ENCODE data around the gene CCDC196. TPM values are rescaled to one million over a fixed set of nuclear protein-coding genes. Genes with fewer than 3 reads are reported as not detected.
"Not testable (repeated sequence)": the region's sequence is repeated elsewhere in the genome, so short reads cannot be mapped to it uniquely, and the experiment has no call there.

CCDC196 gene
- total and polyA plus RNA-seq, 12 donors: not detected

DNA sequence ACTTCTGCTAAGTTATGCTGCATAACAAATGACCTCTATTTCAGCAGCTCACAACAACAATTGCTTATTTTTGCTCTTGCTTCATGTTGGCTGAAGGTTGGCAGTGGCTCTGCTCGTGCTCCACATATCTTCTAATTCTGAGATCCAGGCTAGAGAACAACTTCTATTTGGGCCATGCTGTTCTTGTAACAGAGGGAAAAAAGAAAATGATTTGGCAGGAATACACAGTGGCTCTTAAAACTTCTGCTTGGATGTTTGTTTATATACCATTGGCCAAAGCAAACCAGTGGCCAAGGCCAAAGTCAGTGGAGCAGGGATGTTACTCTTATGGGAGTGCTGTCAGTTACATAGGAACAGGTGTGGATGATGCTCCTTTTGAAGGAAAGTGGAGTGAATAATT lies 53.9 kb downstream of the CCDC196 start:
- H3K4me3 ChIP-seq: no peak overlapping the region
- peak overlapping the region in 1 of 10 donors; percentile 6 for H3K27ac ChIP-seq
- DNase-seq: no peak
- intact Hi-C loops (cut with DNase I): loop anchor here in 1 of 10 donors (5.0 kb wide), 1 partner anchor 33 kb away; the partner anchor contains the start of gene GPHN
- no peaks in the 10 kb centered on the region for H3K36me3 ChIP-seq
- peaks cover 0 to 35% (median 11%) of the 10 kb centered on the region in 9 donors for H3K4me1 ChIP-seq
- 36 to 41% methylated on average over 1 of the region's 1 CpG for WGBS, 2 donors
- TF ChIP-seq, protein P1, sequence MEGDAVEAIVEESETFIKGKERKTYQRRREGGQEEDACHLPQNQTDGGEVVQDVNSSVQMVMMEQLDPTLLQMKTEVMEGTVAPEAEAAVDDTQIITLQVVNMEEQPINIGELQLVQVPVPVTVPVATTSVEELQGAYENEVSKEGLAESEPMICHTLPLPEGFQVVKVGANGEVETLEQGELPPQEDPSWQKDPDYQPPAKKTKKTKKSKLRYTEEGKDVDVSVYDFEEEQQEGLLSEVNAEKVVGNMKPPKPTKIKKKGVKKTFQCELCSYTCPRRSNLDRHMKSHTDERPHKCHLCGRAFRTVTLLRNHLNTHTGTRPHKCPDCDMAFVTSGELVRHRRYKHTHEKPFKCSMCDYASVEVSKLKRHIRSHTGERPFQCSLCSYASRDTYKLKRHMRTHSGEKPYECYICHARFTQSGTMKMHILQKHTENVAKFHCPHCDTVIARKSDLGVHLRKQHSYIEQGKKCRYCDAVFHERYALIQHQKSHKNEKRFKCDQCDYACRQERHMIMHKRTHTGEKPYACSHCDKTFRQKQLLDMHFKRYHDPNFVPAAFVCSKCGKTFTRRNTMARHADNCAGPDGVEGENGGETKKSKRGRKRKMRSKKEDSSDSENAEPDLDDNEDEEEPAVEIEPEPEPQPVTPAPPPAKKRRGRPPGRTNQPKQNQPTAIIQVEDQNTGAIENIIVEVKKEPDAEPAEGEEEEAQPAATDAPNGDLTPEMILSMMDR (IDR thresholded peaks at IDR 0.05): no peak
- no peaks in the 10 kb centered on the region for H3K27me3 ChIP-seq
- no peaks in the 10 kb centered on the region for H3K9me3 ChIP-seq
- peak in 7 of 8 donors; percentile 29 to 93 (median 50) for ATAC-seq

DNA sequence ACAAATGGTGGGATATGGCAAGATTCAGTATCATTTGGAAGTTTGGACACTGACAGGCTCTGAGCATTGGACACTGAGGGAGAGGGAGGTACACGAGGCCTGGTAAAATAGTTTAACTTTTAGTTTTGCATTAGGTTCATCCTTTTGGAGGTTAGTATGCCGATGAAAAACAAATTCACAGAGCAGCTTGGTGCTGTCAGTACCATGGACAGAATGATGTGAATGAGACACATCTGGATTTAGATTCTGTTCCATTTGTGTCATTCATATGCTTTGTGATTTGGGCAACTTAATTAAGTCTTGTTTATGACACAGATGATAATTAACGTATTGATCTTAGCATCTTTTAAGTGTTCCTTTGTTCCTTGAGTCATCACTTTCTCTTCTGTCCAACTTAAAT lies 55.5 kb downstream of the CCDC196 start:
- Histone ChIP-seq H3K4me3 (no peak overlapping the region), H3K9me3 (no peaks in the 10 kb centered on the region), H3K27me3 (no peaks in the 10 kb centered on the region), H3K4me1 (peaks cover 0 to 35% (median 11%) of the 10 kb centered on the region in 9 donors), H3K36me3 (no peaks in the 10 kb centered on the region), H3K27ac (no peak overlapping the region)
- DNase-seq (no peak), ATAC-seq (no peak)
- intact Hi-C loops (cut with DNase I): loop anchor here in 1 of 10 donors (5.0 kb wide), 1 partner anchor 34 kb away; the partner anchor contains the start of gene GPHN
- 81 to 89% methylated on average over 3 of the region's 3 CpGs for WGBS, 2 donors
- TF ChIP-seq, protein P1 (IDR thresholded peaks at IDR 0.05): no peak

DNA sequence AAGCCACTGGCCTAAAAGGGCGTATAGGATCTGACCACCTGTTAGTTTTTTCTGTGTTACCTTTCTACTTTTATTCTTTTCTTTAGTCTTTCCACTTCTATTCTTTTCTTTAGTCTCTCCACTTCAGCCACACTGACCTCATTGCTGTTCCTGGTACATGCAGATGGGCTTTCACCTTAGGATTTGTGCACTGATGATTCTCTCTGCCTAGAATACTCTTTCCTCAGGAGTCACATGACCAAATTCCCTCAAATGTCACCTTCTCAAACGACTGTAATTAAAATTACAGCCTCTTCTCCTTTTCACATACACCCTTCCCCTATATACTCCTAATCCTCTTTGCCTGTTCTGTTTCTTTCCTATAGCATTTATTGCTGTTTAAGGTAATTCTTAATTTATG lies 57.8 kb downstream of the CCDC196 start:
- no peak overlapping the region for H3K4me3 ChIP-seq
- peak in 2 of 8 donors; percentile 52 to 61 for ATAC-seq
- no peaks in the 10 kb centered on the region for H3K36me3 ChIP-seq
- no peak for DNase-seq
- TF ChIP-seq, protein P1 (IDR thresholded peaks at IDR 0.05): no peak
- H3K27ac ChIP-seq: no peak overlapping the region
- intact Hi-C loops (cut with DNase I): loop anchor here in 1 of 10 donors (5.0 kb wide), 1 partner anchor 37 kb away; the partner anchor contains the start of gene GPHN
- peaks cover 0 to 35% (median 9%) of the 10 kb centered on the region in 9 donors for H3K4me1 ChIP-seq
- WGBS, 2 donors: 50 to 62% methylated on average over 2 of the region's 2 CpGs
- no peaks in the 10 kb centered on the region for H3K27me3 ChIP-seq
- H3K9me3 ChIP-seq: no peaks in the 10 kb centered on the region

DNA sequence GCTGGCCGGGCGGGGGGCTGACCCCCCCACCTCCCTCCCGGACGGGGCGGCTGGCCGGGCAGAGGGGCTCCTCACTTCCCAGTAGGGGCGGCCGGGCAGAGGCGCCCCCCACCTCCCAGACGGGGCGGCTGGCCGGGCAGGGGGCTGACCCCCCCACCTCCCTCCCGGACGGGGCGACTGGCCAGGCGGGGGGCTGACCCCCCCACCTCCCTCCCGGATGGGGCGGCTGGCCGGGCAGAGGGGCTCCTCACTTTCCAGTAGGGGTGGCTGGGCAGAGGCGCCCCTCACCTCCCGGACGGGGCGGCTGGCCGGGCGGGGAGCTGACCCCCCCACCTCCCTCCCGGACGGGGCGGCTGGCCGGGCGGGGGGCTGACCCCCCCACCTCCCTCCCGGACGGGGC lies 59.0 kb downstream of the CCDC196 start:
- intact Hi-C loops (cut with DNase I); H3K9me3 ChIP-seq; H3K27me3 ChIP-seq; H3K27ac ChIP-seq; H3K4me3 ChIP-seq; ATAC-seq; DNase-seq; H3K36me3 ChIP-seq: not testable (repeated sequence)
- peaks cover 0 to 26% (median 7%) of the 10 kb centered on the region in 9 donors for H3K4me1 ChIP-seq
- WGBS, 2 donors: 97% methylated on average over 15 of the region's 32 CpGs; no CpG with 5 or more reads in 1 of the 2 donors

DNA sequence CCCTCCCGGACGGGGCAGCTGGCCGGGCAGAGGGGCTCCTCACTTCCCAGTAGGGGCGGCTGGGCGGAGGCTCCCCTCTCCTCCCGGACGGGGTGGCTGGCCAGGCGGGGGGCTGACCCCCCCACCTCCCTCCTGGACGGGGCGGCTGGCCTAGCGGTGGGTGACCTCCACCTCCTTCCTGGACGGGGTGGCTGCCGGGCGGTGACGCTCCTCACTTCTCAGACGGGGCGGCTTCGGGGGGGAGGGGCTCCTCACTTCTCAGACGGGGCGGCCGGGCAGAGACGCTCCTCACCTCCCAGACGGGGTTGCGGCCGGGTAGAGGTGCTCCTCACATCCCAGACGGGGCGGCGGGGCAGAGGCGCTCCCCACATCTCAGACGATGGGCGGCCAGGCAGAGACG lies 59.6 kb downstream of the CCDC196 start:
- DNase-seq; intact Hi-C loops (cut with DNase I); H3K4me3 ChIP-seq; ATAC-seq; H3K9me3 ChIP-seq; H3K36me3 ChIP-seq; H3K27ac ChIP-seq; H3K27me3 ChIP-seq: not testable (repeated sequence)
- H3K4me1 ChIP-seq: peaks cover 0 to 20% (median 6%) of the 10 kb centered on the region in 9 donors
- WGBS, 2 donors: 92 to 94% methylated on average over 16 to 27 of the region's 32 CpGs

Other genes starting within 250 kb of the CCDC196 start
- 10 to 100 TPM; 24.2 to 45.7 (median 32.2) TPM for gene GPHN, start 21.8 kb downstream of the CCDC196 start, total RNA-seq
- 10 to 100 TPM; 12.2 to 48.0 TPM for gene GPHN, start 21.8 kb downstream of the CCDC196 start, polyA plus RNA-seq